ENCODE data around the gene ZMYND8. TPM values are rescaled to one million over a fixed set of nuclear protein-coding genes. Genes with fewer than 3 reads are reported as not detected.

The ZMYND8 gene
- total and polyA plus RNA-seq, 2 of the 8 experiments (the other 6 are each of a cell fraction or from before 2014, with no cell fraction given) = 50.5 to 163 TPM

DNA sequence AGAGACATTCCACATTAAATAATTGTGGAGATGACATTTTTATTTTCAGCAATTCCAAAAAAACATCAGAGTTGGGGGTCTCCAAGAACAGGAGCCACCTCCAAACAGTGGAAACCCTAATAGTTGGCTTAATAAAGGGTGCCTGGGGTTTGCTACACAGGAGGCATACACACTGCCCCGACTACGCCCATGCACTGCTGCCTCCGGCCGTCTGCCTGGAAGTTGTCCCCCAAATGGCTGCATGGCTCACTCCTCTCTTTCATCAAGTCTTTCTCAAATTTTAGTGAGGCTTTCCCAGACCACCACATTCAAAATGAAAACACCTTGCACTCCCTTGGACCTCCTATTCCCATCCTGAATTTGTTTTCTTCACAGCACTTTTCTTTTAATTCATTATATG lies 58.8 kb downstream of the ZMYND8 start:
- Histone ChIP-seq H3K18ac (ENCODE audit: extremely low read depth, low read length) (no peak overlapping the region), H3K79me2 (ENCODE audit: control insufficient read depth in 1 of 2, insufficient read depth in 2 of 2, low read length in 2 of 2) (peaks cover 0 to 81% of the 10 kb centered on the region in 2 experiments; a peak in 2 of 4 replicates), H3K36me3 (ENCODE audit: control insufficient read depth in 2 of 4, insufficient read depth in 4 of 4, low read length in 3 of 4) (peaks cover 23 to 82% (median 52%) of the 10 kb centered on the region in 4 experiments)

More for the DNA sequence above, 58.8 kb downstream of the ZMYND8 start:
- Histone ChIP-seq H2BK12ac (ENCODE audit: low read depth, low read length) (no peak overlapping the region), H3K4me1 (replicated peaks in 1 of 4; ENCODE audit: control insufficient read depth in 3 of 4, insufficient read depth in 4 of 4, low read length in 3 of 4) (peaks cover 0 to 11% (median under 1%) of the 10 kb centered on the region in 4 experiments; a peak in 2 of 7 replicates), H2BK5ac (ENCODE audit: low read depth, low read length) (no peak overlapping the region), H2BK15ac (ENCODE audit: low read length) (no peak overlapping the region), H2AFZ (ENCODE audit: low read length) (no peak overlapping the region), H3K4me2 (ENCODE audit: insufficient read depth in 1 of 2, low read depth in 2 of 2, low read length in 2 of 2) (no peak overlapping the region), H3K23ac (ENCODE audit: insufficient read length) (no peak overlapping the region), H2AK5ac (ENCODE audit: low read depth, low read length) (no peak overlapping the region), H3K9ac (replicated peaks in 1 of 4; ENCODE audit: extremely low read depth in 1 of 4, low read depth in 3 of 4, low read length in 3 of 4) (no peak overlapping the region), H3K9me3 (ENCODE audit: insufficient read depth in 2 of 2, low read depth in 1 of 2, low read length in 1 of 2) (no peaks in the 10 kb centered on the region), H4K20me1 (replicated peaks in 1 of 2; ENCODE audit: control insufficient read depth in 1 of 2, insufficient read depth in 2 of 2, low read length in 2 of 2) (no peaks in the 10 kb centered on the region), H3K27ac (ENCODE audit: low read depth, low read length) (no peak overlapping the region), H4K5ac (ENCODE audit: insufficient read length, low read depth, low read length) (no peak overlapping the region), H4K8ac (ENCODE audit: extremely low read depth, insufficient read depth, low read length) (no peak overlapping the region), H4K91ac (replicated peaks; ENCODE audit: insufficient read length, low read length) (no peak overlapping the region), H2BK120ac (replicated peaks; ENCODE audit: low read depth, low read length) (no peak overlapping the region), H2BK20ac (ENCODE audit: low read length) (no peak overlapping the region), H3K27me3 (replicated peaks in 1 of 4; ENCODE audit: control insufficient read depth in 3 of 4, extremely low read depth in 1 of 4, insufficient read depth in 3 of 4, low read length in 3 of 4) (no peaks in the 10 kb centered on the region), H3K56ac (replicated peaks; ENCODE audit: insufficient read length, low read depth, low read length) (no peak overlapping the region), H3K4ac (replicated peaks; ENCODE audit: insufficient read length, low read depth, low read length) (no peak overlapping the region), H3K14ac (ENCODE audit: insufficient read length) (no peak overlapping the region), H3K23me2 (ENCODE audit: low read depth, low read length) (no peaks in the 10 kb centered on the region), H3K4me3 (ENCODE audit: extremely low read depth in 1 of 4, insufficient read depth in 2 of 4, low read depth in 3 of 4, low read length in 4 of 4) (no peak overlapping the region), H3K79me1 (ENCODE audit: low read depth, low read length) (no peaks in the 10 kb centered on the region; the same call in 1 of the 2 replicates)
- ChIA-PET CTCF (ENCODE audit: partially characterized antibody) (interaction anchor here (0.6 to 2.8 kb wide), 12 partner anchors 17 to 181 kb away, joined by 3 to 33 read pairs (median 4); no protein-coding TSS in a partner anchor), POLR2A (ENCODE audit: partially characterized antibody) (interaction anchor here (0.7 to 1.8 kb wide), 5 partner anchors 12 to 41 kb away, joined by 3 to 9 read pairs (median 4); no protein-coding TSS in a partner anchor)
- DNase-seq (ENCODE audit: low read depth in 1 of 2, low spot score in 2 of 2) (no peak), FAIRE-seq (no peak)
- 94% methylated on average over 4 of the region's 4 CpGs; no CpG with 5 or more reads in 1 of the 2 experiments for WGBS, 2 experiments (ENCODE audit: extremely low coverage in 1 of 2, insufficient coverage in 1 of 2, insufficient read length in 1 of 2, insufficient replicate concordance in 2 of 2, low coverage in 1 of 2, low lambda C conversion rate in 2 of 2, missing lambda C conversion rate in 1 of 2)
- TF ChIP-seq JUN (IDR thresholded peaks at IDR 0.05; ENCODE audit: low read depth, low read length) (no peak), KDM1A (IDR thresholded peaks at IDR 0.05; ENCODE audit: borderline replicate concordance, low read length) (no peak), CHD2 (IDR thresholded peaks at IDR 0.05; ENCODE audit: low read length) (no peak), HDAC2 (IDR thresholded peaks at IDR 0.05; ENCODE audit: borderline replicate concordance in 1 of 2, low read depth in 2 of 2, low read length in 2 of 2) (no peak), SP1 (IDR thresholded peaks at IDR 0.05; ENCODE audit: low read depth, low read length) (no peak), POLR2A (IDR thresholded peaks at IDR 0.05; ENCODE audit: control extremely low read depth in 1 of 2, low read depth in 2 of 2, low read length in 2 of 2) (peak in 1 of 2 experiments; percentile 19; a peak in 1 of 3 replicates), RAD21 (IDR thresholded peaks at IDR 0.05 in 1 of 2, conservative IDR thresholded peaks at IDR 0.05 in 1 of 2; ENCODE audit: low read depth in 2 of 2, low read length in 2 of 2) (no peak), ASH2L (IDR thresholded peaks at IDR 0.05; ENCODE audit: low read length) (no peak)

All from H1 (cell line).